ENCODE data around the gene NAA10.
A peak's percentile ranks its signal among the peaks of the same experiment; 100 is the strongest.

Gene NAA10

DNA sequence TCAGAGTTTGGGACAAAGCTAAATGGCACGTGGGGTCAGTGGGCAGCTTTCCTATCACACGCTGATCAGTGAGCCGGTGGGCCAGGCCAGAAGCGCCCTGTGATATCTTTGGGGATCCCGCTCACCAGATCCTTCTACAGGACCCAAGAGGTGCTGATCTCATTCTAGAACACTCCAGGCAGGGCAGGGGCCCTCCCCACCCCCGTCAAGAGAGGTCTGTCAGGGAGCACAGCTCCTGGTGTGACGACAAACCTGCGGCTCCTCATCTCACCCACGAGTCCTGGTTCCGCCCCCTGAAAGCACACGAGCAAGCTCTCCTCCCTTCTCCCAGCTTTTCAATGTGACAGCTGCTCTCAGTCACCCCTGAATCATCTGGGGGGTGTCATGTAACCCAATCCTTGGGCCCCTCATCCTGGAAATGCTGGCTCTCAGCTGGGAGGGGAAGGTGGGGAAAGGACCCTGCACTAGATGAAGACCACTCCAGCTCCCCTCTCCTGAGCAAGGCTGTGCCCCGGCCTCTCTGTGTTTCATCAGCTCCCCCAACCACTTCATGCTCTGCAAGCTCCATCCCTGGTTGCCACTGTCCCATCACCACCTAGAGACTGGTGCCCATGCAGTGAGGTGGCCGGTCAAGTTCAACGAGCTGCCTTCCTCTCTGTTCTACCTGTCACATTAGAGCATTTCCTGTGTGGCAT lies 32.2 kb upstream of the NAA10 start:
- DNase-seq, result no peak

DNA sequence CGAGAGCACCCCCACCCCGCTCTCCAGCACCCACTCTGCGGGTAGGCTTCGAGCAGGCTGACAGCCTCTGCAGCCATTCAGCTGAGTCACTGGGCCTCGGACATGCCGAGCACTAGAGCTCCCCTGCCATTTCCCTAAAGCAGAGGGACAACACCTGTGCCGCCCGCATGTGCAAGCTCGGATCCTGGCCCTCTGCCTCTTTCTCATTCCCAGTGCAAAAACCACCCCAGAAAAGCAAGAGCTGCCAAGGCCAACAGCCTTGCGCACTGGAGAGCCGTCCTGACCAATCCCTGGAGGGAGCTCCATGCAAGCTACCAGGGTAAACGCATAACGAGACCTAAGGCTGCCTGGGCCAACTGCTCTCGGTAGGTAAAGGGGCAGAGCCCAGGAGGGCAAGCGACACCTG lies 31.4 kb upstream of the NAA10 start:
- no peak for DNase-seq

DNA sequence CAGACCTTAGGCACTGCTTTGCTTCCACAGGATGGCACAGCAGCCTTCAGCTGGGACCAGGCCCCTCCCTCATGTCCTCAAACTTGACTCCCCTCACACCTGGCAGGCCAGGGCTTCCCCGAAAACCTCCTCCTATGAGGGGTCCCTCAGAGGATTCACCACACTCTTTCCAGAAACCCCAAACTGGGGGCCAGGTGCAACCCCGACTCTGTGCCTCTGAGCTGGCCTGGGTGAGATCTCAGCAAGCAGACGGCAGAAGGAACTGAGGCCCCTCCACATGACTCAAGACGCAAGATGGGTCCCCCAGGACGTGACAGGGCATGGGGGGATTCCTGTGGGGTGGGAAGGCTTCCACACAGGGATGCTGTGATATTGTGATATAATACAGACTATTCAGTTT lies 30.6 kb upstream of the NAA10 start:
- DNase-seq, result no peak

DNA sequence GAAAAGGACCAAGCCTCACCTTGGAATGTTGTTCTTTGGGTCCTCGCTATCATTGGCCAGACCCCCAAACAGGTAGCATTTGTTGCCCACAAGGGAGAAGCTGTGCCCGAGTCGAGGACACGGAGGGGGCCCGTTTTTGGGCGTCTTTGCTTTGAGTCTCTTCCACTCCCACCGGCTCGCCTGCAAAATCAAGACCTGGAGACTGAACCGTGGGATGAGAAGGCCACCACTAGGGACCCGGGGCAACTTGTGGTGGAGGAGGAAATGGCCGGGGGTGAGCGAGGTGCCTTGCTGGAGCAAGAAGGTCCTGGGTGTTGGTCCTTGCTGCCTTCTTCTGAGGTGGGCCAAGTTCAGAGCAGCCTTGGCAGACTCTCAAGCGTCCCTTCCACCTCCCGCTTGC lies 29.3 kb upstream of the NAA10 start:
- no peak for DNase-seq

DNA sequence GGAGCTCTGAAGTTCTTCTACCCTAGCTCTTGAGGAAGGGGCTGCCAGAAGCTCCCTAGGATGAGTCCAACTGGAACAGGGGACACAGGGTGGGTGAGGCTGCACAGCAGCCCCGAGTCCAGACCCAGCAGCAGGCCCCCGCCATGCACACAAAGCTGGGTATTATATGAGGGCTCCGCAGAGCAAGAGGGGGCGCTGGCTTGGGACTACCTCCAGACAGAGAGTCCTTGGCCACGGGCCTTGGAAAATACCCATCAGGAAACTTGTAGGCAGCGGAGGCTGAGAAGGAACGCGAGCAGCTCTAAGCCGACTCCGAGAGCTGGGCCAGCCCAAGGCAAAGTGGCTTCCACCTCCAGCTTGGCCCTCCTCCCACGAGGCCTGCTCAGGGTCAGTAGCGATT lies 28.7 kb upstream of the NAA10 start:
- no peak for DNase-seq

DNA sequence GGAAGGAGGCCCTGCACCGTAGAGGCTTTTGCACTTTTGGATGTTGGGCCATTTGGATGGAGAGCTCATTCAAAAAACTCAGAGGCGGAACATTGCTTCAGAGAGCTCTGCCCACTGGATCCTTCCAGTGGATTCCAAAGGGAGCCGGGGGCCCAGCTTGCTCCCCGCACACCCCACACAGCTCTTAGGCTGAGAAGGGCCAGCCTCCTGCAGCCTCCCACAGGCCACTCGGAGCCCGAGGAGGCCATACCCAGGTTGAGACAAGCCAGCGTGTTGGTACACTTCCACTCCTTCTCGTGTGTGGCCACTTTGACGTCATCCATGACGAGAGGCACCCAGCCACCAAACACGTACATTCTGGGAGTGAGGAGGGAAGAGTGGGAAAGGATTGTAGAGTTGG lies 26.5 kb upstream of the NAA10 start:
- DNase-seq, result no peak

DNA sequence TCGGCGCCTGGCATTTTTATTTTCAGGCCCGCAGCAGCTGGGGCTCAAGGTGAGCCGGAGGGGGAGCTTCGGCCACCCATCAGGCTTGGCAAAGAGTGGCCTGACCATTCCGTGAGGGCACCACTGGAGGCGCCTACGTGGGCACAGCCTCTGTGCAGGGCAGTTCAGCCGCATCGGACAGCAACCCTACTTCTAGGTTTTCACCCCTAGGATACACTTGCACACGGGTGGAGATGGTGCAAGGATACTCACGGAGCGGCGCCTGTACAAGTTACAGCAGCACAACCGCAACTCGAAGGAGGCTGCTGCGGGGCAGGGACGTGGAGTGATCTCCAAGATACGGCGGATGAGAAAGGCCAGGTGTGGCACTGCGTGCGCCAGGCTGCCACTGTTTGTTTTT lies 25.9 kb upstream of the NAA10 start:
- DNase-seq, result no peak

DNA sequence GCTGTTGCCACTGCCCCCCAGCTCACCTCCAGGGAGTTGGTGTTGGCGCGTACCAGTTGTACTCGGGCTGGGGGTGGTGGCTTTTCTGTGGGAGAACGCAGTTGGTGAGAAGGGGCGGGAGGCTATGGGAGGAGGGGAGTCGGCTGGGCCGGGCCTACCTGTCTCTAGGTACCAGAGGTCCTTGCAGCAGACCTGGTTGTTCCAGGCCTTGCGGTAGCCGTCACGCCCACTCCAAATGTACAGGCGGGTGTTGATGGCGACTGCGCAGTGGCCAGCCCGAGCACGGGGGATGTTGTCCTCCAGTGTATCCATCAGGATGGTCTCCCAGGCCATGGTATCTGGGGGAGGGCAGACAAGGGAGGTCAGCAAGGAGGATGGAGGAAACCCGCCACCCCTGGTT lies 25.2 kb upstream of the NAA10 start:
- DNase-seq, result no peak

DNA sequence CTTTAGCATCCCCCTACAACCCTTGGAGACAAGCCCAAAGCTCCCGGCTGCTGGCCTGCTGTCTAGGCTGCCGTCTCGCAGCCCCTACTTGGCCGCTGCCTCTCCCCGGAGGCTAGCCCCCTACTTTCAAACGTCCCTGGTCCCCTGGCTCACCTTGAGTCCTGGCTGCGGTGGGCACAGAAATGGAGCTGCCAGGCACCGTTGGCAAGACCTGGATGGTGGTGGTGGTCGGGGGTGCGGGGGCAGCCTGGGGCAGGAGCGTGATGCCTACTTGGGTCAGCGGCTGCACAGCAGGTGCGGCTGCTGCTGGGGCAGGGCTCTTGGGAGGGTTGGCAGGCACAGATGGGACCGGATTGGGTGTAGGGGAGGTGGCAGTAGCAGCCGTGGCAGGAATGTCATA lies 24.8 kb upstream of the NAA10 start:
- DNase-seq, result no peak

DNA sequence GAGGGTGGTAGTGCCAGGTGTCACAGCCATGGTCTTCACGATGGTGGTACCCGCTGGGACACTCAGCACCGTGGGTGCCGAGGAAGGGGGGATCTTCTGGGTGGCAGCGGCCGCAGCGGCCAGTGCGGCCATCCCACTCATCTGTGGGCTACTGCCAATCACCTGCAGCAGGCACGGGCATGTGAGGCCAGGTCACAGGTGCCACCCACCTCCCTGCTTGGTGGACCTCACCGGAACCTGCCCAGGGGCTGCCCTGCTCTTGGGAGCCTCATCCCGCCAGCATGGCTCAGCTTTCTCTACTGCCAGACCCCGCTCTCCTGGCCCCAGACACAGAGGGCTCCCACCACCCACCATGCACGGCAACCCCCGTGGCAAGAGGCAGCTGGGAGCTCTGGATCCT lies 23.8 kb upstream of the NAA10 start:
- DNase-seq, result no peak

DNA sequence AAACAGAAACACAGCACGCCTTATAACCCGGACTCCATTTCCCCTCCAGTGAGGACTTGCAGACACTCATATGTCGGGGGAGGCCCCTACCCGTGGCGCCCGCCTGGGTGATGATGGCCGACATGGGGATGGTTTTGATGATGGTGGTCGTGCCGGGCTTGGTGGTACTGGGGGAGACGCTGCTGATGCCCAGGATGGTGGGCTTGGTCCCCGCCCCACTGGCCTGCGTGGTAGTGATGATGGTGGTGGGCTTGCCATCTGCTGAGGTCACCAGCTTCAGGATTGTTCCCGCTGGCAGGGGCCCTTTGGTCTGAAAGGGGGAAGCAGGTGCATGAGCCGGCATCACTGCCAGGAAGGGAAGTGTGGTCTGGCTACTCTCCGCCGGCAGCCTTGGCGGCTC lies 22.4 kb upstream of the NAA10 start:
- no peak for DNase-seq

DNA sequence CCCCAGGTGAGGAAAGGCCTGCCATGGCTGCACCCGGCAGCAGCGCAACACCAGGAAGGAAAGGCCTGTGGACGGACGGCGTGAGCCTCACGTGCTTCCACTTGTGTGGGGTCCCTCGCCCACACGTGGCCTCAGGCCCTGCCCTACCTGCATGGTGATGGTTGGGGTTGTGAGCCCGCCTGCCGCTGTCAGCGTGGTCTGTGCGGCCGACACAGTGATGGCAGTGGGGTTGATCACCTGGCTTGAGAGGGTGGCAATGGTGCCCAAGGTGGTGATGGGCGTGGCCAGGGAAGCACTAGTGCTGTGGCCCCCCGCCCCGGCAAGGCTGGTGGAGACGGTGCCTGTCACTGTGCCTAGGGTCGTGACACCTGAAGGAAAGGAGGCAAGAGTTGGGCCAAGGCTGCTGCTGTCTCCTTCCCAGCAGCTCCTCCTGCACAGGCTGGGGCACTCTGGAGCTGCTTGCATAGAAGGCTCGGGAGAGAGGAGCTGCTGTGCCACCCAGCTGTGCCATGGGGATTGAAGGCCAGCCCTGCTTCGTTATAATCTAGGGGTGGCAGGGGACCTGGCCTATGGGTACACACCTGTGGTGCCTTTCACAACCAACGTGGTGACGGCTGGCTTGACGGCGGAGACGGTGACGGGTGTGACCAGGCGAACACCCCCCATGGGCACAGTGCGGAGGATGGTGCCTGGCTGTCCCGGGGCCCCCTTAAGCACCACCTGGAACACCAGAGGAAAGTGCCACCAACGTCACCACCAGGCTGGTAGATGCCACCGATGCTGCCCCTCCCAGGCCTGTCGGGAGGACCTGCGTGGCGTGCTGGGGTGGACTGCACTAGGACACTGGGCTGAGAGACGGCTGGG lies 21.4 kb upstream of the NAA10 start:
- DNase-seq, result no peak

DNA sequence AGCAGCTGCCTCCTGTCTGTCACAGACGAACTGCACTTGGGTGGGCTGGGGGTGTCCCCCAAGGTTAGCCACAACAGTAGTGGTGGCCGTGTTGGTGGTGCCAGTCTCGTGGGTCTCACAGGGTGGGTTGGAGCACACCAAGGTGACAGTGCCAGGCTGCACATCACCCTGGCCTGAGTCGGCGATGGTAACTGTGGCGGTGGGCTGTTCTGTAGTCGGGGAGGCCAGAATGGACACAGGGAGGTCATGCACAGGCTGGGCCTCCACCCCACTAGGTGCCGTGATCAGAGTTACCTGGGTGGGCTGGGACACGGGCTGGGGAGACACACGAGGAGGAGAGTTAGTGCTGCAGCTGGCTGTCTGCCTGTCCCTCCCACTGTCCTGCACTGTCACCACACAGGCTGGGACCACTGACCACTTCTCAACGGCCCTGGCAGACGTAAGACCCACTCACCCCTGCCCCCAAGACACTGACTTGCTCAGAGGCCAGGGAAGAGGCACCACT lies 20.4 kb upstream of the NAA10 start:
- no peak for DNase-seq

DNA sequence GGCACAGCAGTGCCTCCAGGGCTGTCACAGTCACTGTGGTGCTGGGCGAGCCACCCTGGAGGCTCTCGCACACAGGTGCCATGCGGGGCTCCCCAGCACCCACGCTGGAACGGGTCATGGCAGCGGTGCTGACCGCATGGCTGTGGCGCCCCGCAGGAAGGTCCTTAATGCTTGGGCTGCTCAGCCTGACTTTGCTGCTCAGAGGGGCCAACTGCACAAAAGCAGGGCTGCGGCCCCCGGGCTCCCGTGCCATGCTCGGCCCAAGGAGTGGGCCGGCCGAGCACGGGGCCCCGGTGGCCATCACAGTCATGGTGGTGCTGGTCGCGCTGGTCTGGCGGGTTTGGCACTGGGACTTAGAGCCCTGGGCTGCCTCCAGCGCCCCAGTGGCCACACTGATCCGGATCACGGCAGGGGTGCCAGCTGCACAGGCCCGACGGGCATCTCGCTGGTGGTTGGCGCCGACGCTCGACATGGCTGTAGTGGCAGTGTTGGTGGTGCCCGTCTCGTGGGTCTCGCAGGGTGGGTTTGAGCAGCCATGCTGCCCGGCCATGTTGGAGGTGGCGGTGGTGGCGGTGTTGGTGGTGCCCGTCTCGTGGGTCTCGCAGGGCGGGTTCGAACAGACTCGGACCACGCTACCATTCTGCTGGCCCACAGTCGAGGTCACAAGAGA lies 19.9 kb upstream of the NAA10 start:
- no peak for DNase-seq

DNA sequence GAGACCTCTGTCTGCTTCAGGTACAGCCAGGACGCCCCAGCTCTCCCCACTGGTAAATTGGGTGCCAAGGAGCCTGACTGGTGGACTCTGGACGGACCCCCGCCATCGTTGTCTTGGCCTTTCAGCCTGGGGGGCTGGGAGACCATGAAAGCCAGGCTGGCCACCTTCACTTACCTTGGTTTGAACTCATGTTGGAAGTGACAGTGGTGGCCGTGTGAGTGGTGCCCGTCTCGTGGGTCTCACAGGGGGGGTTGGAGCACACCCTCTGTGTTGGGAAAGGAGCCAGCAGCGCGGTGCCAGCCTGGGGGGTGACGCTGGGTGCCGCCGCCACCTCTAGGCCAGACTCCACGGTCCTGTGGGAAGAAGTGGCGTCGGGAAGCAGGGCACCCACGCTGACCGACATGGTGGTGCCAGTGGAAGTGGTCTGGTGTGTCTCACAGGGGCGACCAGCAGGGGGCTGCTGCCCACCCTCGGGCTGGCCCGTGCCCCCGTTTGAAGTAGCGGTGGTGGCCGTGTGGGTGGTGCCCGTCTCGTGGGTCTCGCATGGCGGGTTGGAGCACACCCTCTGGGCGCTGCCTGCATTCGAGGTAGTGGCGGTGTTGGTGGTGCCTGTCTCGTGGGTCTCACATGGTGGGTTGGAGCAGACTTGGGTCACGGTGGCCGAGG lies 19.2 kb upstream of the NAA10 start:
- DNase-seq, result no peak

DNA sequence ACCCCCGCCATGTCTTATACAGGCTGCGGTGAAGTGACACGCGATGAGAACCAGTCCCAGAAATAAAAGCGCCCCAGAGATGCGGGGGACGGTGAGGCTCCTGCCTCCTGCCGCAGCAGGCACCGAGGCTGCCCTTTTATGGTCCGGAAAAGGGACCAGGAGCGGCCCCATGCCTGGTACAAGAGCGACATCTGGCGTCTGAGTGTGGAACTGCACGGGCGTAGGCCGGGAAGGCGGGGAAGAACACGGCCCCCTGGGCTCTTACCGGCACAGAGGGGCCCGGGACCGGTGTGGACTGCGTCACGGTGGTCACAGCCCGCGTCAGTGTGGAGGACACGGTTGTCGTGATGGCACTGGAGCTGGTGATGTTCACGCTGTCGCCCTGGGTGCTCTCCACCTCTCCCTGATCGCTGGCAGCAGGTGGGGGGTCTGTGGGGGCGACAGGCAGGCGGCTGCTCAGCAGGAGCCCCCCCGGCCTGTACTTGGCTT lies 18.5 kb upstream of the NAA10 start:
- DNase-seq, result peak; percentile 24 to 28

DNA sequence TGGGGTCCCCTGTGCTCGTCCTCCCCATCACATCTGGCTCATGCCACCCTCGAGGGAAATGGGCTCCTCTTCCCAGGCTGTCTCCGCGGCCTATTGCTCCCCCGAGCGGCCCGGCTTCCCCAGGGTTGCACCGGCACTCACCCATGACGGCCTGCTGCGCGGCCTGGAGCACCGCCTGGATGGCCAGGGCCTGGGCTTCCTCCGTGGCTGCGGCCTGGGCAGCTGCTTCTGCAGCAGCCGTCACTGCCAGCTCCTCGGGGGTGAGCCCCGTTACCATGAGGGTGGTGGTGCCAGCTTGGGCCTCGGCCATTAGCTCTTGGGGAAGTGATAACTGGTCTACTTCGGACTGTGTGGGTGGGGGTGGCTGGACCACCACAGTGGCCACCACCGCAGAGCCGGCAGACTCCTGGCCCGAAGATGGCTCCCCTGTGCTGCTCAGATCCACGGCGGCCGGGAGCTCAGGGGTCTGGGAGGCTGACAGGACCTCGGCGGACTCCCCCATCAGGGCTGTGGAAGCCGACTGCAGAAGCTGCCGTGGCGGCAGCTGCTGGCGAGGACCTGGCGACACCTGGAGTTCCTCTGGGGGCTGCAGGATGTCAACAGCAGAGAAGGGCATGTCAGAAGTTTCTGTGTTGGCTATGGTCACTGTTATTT lies 17.7 kb upstream of the NAA10 start:
- DNase-seq, result no peak

DNA sequence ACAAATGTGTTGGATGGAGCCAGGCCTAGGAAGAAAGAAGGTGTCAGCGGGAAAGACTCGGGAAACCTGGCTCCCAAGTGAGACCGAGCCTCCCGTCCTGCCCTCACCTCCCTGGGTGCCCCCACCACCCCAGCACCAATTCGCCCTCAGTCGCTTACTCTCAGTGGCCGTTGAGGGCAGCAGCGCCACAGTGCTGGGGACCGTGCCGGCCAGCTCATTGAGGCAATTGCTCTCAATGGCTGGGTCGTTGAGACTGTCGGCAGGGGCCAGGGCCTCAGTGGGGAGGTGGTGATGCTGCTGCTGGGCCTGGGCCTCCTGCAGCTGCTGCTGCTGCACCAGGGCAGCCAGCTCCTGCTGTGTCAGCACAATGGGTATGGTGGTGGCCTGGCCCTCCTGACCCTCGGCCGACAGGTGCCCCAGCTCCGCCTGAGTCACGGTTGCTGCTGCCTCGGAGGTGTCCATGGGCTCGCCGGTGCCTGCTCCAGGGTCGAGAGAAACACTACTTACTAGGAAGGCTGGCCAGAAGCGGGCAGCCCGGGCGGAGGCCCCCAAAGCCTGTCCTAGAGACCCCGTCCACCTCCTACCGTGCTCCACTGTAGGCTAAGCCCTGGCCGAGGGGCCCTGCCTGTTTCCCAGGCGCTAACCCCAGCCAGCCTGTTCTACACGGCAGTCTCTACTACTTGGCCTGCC lies 17.0 kb upstream of the NAA10 start:
- no peak for DNase-seq

DNA sequence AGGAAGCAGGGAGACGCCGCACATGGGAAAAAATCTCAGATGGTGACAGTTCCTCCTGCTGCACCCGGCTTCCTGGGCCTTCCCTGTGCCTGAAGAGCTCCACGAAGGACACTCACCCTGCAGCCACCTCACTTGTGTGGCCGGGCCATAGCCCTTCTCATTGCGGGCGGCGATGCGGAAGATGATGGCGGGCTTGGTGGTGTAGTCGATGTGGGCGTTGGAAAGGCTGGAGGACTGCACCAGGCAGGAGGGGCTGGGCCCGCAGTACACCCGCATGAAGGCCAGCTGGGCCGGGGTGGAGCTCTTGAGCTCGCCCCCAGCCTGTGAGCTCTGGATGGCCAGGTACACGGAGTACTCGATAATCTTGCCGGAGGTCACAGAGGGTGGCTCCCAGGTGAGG lies 15.3 kb upstream of the NAA10 start:
- no peak for DNase-seq

DNA sequence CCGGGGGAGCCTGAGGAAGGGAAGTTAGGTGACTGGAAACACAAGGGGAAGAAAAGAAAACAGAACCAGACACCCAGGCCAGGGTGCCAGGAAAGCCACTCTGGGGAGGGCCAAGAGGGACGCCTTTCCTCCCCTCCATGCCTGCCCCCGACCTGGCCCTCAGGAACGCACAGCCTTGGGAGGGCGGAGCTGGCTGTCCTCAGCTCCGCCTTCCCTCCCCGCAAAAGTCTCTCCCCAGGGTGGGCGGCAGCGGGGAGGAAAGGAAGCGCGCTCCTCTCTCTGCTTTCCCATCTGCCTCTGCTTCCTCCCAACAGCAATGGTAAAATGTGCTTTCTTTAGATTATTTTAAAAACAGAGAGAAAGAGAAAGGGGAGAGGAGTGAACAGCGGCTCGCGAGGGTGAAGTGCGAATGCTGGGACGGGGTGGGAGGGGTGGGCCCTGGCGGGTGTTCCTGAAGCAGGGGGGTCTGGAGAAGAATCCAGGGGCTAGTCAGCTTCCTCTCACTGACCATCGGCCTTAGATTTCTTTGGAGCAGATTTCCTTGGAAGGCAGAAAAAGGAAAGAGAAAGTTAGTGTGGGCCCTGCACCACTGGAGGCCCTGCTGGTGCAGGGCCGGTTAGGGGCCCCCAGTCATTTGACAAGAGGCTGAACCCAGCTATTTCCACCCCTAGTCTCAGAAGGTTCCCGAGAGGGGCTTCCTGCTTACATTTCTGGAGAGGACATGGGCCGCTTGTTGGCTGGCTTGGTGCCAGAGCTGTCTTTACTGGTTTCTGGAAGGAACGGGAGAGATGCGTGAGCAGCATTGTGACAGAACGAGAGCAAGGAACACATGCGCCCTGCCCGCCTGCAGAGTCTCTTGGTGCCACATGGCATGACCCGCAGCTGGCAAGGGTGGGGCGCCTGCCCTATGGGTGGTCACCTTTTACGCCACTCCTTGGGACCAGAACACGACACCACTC lies 14.3 kb upstream of the NAA10 start:
- DNase-seq, result no peak

DNA sequence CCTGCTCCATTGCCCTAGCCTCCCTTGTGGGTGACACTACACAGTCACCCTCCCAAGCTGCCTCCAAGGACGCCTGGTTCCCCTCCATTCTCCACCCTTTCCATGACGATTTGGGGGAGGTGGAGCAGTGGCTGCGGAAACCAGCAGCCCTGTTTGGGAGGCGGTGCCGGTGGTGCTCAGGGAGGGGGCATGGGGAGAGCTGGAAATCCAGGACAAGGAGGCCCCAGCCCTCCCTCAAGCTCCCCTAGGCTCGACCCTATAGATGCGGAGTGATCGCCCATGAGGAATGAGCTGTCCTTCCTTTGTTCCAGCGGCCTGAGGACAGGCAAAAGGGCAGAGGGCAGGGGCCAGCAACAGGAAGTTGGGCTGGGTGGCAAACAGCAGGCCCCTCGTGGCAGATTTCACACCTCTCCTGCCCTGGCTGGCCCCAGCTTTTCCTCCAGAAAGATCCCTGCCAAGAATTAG lies 13.2 kb upstream of the NAA10 start:
- DNase-seq, result no peak
